Sciatic nerve (tissue), 2 donors: Measurements from ENCODE around the gene PRM1. TPM values are rescaled to one million over a fixed set of nuclear protein-coding genes. Genes with fewer than 3 reads are reported as not detected.

ENCODE experiments used
- ATAC-seq: fragments of 200-7000 bp; cut with Tn5 transposase; one replicate; pipeline ENCODE4 v1.9.1; 2020; ENCODE audit warnings: mild to moderate bottlenecking, moderate library complexity
- DNase-seq: peaks from one replicate; pipeline ENCODE4 v3.0.0-alpha.2; 2020; ENCODE audit warnings: low spot score
- intact Hi-C: fragments of 100-400 bp; cut with DNase I; formaldehyde crosslinking; loops from one replicate; pipeline ENCODE4 v1.14.2; 2022
- total RNA-seq: library from RNA; stranded (reverse); fragmentation: NEBNext Ultra II Directional; extraction: Animal tissue kit (Norgen Biotek cat#: 25700); gene quantifications from one replicate; pipeline ENCODE4 v1.2.1, GENCODE V29; 2021
- donor health status: DM: no; HTN: no; CAD: no.
- donor health status: DM: no; HTN: no; CAD: no.

The PRM1 gene
- total RNA-seq, 1 donor from 2014 or later, result not detected

GRCh38 chr16:11249233-11250061 is 31.7 kb downstream of the PRM1 start:
- ATAC-seq, result no peak
- intact Hi-C loops, result loop anchor here (5.0 to 10.0 kb wide), 2 partner anchors 95 to 1407 kb away; partner anchors contain the start of gene RMI2
- DNase-seq, result no peak

- DNase-seq (no peak), ATAC-seq (no peak)
- intact Hi-C loops, result no loop called here
Observed at GRCh38 chr16:11248133-11248532, 33.0 kb downstream of the PRM1 start.

DNA sequence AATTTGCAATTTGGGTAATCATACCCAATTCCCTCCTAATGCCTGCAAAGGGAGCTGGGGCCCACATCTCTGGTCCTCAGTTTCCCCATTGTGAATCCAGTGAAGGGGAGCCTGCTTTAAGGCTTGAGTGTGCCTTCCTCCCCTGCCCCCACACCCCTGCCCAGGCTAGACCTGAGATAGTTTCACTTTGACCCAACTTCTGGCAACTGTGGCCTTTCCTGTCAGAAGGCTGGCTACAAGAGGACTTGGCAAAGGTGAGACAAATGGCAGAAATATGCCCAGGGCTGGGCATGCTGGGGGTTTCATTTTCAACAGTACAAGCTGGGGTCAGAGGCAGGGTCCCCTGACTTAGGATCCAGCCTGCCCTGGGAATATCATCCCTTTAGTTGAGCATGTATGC is 35.1 kb downstream of the PRM1 start:
- ATAC-seq, result no peak
- no peak for DNase-seq
- intact Hi-C loops, result no loop called here

GRCh38 chr16:11245222-11245737 is 35.9 kb downstream of the PRM1 start:
- intact Hi-C loops, result no loop called here
- no peak for ATAC-seq

GRCh38 chr16:11242658-11243057 is 38.5 kb downstream of the PRM1 start:
- intact Hi-C loops, result no loop called here

More at GRCh38 chr16:11245222-11245737, 35.9 kb downstream of the PRM1 start:
- DNase-seq, result no peak

DNA sequence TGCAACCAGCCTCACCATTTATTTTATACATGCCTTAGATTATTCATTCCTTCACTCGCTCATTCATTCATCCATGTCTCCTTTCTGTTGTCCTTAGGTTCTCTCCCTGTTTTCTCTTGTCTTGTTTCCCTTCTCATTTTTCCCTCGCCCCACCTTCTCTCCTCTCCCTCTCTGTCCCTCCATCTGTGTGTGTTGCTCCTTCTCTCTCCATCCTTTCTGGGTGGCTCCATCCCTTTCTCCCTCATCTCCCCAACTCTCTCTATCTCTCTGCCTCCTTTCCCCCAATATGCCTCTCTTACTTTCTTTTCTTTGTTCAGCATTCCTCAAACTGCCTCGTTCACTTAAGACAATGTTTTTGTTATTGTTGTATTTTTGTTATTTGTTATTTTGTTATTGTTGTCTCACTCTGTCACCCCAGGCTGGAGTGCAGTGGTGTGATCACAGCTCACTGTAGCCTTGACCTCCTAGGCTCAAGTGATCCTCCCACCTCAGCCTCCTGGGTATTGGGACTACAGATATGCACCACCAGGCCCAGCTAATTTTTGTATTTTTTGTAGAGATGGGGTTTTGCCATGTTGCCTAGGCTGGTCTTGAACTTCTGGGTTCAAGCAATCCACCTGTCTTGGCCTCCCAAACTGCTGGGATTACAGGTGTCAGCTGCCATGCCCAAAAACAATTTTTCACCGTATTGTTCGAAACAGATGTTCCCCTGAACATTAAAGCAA is 39.5 kb downstream of the PRM1 start:
- intact Hi-C loops, result no loop called here
- DNase-seq (no peak), ATAC-seq (no peak)

More at GRCh38 chr16:11242658-11243057, 38.5 kb downstream of the PRM1 start:
- DNase-seq (no peak), ATAC-seq (no peak)

DNA sequence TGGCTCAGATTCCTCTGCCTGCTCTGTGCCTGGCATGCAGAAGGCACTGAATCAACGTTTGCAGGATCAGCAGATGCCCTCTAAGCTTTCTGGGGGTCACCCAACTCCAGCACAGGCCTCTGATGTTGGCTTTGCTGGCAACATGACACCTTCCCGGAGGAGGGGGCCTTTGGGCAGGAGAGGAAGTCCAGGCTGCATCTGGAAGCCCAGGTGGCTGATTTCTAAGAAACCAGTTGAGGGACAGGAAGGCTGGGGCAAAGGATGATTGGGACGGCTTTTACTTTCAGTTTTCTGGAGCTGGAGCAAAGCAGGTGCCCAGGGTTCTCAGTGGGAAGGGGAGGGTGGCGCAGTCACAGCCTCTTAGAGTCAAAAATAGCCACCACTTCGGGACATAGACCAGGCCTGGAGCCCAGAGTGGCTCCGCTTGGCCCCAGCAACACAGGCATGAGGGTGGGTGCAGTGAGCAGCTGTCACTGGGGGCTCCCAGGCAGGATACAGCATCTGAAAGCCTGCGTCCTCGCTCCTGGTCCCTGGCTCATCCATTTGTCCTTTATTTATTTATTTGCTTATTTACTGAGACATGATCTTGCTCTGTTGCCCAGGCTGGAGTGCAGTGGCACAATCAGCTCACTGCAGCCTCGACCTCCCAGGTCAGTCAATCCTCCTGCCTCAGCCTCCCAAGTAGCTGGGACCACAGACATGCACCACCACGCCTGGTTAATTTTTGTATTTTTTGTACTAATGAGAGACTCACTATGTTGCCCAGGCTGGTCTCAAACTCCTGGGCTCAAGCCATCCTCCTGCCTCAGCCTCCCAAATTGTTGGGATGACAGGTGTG is 40.3 kb downstream of the PRM1 start:
- DNase-seq (no peak), ATAC-seq (no peak)
- intact Hi-C loops, result no loop called here

- DNase-seq, result no peak
- intact Hi-C loops, result no loop called here
- no peak for ATAC-seq
Observed at GRCh38 chr16:11239644-11240632, 41.2 kb downstream of the PRM1 start.

DNA sequence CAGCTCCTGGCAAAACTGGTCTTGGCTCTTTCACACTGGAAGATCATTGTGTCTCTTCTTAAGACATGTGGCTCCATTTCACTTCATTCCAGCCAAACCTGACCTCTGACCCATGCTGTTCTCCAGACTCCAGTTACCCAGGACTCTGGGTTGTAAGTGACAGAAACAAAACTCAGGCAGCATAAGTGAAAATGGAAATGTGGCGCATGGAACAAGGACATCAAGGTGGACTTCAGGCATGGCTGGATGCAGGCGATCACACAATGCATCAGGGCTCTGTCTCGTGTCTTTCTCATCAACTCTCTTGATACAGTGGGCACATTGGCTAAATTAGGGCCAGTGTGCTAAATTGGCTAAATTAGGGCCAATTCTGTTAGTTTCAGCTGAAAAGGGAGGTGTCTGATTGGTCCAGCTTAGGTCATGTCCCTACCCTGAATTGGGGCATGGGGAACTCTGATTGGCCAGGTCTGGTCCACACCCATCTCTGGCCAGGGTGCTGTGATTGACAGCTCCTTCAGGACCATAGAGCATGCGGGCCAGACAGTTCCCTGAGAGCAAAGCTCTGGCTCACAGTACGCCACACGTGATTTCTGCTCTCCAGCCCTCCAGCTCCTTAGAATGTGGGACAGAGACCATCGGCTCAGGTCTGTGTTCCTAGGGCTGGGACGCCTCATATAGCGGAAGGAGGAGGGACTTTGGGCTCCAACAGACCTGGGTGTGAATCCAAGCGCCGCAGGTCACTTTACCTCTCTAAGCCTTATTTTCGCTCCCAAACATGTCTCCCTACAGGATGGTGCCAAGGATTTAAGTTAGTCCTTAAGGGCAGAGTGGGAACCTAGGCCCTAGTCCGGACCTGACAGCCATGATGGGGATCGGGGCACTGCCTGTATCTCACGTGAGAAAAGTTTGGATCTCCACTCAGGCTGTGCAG is 42.6 kb downstream of the PRM1 start:
- no peak for ATAC-seq
- DNase-seq, result no peak
- intact Hi-C loops, result no loop called here

DNA sequence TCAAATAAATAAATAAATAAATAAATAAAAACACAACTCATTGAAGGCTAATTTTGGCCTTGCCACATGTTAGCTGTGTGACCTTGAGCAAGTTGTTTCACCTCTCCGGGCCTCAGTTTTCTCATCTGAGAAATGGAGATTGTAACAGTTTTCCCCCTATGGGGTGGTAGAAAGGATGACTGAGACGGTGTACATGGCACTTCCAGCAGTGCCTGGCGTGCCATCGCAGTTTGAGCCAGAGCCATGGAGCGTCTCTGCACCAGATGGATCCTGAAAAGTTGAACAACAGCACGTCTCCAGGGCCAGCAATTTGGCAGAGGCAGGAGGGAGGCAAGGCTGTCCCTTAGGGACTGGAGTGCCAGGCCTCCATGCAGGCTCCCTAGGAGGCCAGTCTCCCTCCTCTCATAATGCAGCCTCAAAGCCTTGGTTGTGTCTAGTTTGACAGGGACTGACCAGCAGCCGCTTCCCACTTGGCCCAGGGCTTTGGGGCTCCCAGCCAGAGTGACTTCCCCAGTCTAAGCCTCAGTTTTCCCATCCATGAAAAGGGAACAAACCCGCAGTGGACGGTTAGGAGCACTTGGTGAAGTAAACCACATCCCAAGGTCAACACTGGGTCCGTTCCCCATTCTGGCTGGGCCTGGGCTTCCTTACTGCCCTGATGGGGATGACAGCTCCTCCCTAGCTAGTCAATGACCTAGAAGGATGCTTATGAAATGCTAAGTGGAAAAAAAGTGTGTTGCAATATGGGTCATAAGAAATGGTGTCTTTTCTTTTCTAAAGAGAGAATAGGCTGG is 44.5 kb downstream of the PRM1 start:
- ATAC-seq, result no peak
- intact Hi-C loops, result no loop called here

DNA sequence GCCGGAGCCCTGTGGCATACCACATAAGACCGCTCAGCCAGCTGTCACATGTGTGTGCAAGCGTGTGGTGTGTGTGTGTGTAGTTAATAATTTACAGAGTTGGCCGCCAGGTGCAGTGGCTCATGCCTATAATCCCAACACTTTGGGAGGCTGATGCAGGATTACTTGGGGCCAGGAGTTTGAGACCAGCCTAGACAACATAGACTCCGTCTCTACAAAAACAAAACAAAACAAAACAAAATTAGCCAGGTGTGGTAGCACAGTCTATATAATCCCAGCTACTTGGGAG is 45.5 kb downstream of the PRM1 start:
- ATAC-seq (no peak), DNase-seq (no peak)
- intact Hi-C loops, result no loop called here

More for the DNA sequence above, 44.5 kb downstream of the PRM1 start:
- DNase-seq, result no peak

DNA sequence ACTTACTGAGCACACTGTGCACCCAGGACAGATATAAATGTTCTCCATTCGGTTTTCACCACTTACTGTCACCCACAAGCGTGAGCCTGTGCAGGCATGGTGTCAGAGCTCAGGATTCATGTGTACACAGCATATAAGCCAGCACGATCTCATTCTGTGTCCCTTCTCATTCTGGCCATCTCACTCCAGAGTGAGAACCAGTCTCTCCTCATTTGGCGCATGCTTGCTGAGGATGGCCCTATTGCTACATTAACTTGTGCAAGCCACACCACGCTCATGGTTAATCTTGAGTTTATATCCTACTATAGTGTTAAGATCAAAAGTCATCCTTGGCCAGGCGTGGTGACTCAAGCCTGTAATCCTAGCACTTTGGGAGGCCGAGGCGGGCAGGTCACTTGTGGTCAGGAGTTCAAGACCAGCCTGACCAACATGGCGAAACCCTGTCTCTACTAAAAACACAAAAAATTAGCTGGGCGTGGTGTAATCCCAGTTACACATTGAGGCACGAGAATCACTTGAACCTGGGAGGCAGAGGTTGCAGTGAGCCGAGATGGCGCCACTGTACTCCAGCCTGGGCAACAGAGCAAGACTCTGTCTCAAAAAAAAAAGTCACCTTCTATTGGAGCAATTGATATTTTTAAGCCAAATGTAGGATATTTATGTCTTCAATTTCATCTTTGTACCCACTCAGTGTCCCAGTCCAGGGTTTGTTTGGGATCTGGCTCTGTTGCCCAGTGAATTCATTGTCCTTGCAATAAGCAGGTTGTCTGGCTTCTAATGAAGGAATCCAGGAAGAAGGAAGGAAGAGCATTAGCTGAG is 46.0 kb downstream of the PRM1 start:
- intact Hi-C loops, result no loop called here
- ATAC-seq, result no peak
- DNase-seq, result no peak

DNA sequence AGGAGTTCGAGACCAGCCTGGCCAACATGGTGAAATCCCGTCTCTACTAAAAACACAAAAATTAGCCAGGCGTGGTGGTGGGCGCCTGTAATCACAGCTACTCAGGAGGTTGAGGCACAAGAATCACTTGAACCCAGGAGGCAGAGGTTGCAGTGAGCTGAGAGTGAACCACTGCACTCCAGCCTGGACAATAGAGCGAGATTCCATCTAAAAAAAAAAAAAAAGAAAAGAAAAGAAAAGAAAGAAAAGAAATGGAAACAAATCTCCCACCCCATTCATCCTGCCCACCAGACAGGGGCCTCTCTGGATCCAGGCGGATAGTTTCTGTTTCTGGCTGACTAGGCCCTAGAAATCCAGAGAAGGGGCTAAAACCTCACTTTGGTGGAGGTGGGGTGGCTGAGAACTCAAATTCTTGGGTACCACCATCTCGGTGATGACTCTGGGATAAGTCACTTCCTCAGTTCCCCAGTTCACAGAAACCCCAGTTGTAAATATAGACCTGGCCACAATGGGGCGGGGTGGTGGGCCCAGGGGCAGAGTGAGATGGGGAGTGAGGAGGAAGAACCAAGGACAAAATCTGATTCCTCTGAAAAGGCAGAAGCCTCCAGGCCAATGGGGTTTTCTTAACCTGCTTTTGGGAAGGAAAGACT is 47.3 kb downstream of the PRM1 start:
- ATAC-seq, result no peak
- intact Hi-C loops, result no loop called here

GRCh38 chr16:11232852-11233726 is 48.0 kb downstream of the PRM1 start:
- intact Hi-C loops, result no loop called here
- peak; percentile 49 for ATAC-seq

More for the DNA sequence above, 47.3 kb downstream of the PRM1 start:
- DNase-seq, result no peak

More at GRCh38 chr16:11232852-11233726, 48.0 kb downstream of the PRM1 start:
- DNase-seq, result no peak
